NCI-H524 treated with DMSO at 0.1 percent for 48 hours (cell line): ENCODE data around the gene ARL4D.
"Not testable (repeated sequence)": the region's sequence is repeated elsewhere in the genome, so short reads cannot be mapped to it uniquely, and the experiment has no call there.

Source experiments
- DNase-seq: peaks from one replicate; lab custom pipeline; 2025; lab: John Stamatoyannopoulos, UW

ARL4D gene

DNA sequence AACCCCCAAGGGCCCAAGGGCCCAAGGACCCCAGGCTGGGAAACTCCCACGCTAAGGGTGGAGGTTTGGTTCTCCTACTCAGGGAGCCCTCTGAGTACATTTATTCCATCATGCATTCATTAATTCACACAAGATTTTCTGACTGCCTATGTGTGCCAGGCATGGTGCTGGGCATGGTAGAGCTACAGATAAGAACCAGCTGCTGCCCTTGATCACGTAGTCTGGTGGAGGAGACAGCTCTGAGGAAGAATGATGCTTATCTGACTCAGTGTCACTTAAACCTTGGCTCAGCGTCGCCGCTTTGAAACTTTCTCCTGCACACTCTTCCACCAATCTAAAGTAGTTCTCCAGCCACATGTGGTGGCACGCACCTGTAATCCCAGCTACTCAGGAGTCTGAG, 3.6 kb upstream of the ARL4D start:
- DNase-seq = no peak

DNA sequence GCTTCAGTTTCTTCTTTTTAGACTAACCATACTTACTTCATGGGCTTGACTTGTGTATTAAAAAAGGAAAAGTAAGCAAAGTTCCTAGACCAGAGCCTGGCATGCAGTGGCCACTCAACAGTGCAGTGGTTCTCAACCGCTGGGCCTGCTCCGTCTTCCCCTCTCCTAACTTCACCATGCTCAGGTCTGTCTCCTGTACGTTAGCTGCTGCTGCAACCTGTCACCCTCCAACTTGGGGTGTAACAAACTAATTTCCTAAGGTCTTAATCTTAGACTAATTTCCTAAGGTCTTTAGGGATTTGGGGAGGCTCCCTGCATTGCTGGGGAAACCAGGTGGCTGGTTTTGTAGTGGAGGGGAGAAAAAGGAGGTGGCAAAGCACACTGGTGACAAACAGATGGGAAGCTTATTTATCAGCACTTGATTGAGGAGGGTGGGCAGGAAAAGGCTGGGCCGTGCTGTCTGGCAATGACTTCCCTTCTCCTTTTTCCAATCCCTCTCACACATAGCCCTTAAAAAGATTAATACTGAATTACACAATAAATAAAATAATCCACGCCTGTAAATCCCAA, 2.2 kb upstream of the ARL4D start:
- peak; percentile 97 for DNase-seq

DNA sequence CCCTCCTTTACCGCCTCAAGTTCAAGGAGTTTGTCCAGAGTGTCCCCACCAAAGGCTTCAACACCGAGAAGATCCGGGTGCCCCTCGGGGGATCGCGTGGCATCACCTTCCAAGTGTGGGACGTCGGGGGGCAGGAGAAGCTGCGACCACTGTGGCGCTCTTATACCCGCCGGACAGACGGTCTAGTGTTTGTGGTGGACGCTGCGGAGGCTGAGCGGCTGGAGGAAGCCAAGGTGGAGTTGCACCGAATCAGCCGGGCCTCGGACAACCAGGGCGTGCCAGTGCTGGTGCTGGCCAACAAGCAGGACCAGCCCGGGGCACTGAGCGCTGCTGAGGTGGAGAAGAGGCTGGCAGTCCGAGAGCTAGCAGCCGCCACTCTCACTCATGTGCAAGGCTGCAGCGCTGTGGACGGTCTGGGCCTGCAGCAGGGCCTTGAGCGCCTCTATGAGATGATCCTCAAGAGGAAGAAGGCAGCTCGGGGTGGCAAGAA, 1.1 kb downstream of the ARL4D start:
- no peak for DNase-seq

DNA sequence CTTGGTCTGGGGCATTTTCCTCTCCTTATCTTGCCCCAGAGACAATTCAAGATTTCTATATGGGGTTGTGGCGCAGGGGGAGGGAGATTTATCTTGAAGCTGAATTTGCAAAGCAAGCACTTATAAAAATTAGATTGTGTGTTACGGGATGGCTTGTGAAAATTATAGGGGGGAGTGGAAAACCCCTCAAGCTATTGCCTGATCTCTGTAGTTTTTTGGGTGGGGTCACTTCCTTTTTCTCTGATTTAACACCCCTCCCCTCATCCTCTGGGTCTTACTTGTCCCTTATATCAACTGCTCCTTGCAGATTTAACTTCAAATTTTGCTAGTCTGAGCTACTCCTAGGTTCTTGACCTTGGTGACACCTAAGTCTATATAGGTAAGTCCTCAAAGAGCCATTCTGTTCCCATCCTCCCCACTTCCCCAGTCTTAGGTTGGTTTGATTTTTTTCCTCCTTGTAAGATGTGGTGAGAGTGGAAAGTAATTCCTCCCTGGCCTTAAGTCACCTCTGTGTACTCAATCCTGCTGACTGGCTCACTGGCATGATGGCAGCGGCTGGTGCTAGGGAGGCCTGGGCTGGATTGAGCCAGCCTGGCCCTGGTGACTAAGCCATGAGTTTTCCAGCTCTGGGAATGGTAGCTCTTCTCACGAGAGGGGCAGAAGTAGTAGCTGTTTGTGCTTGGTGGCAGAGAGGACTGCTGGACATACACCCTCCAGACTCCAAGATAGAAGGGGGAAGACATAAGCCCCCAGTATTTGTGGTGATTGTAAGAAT, 2.3 kb downstream of the ARL4D start:
- DNase-seq = no peak

DNA sequence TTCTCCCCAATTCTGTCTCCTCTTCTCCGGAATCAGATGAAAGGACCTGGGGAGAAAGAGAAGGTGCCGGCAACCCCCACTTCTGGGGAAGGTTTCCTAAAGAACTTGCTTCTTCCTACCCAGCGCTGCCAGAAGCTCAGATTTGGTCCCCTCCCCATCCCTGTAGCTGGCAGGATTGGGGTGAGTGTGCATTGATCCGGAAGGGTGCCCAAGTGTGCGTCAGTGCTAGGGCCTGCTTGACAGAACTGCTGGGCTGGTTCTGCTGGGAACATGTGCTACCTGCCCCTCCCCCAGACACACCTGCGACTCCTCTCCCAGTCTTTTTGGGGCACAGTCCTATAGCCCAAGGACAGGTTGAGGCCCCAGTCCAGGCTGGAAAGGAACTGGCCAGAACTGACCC, 3.3 kb downstream of the ARL4D start:
- DNase-seq = no peak

DNA sequence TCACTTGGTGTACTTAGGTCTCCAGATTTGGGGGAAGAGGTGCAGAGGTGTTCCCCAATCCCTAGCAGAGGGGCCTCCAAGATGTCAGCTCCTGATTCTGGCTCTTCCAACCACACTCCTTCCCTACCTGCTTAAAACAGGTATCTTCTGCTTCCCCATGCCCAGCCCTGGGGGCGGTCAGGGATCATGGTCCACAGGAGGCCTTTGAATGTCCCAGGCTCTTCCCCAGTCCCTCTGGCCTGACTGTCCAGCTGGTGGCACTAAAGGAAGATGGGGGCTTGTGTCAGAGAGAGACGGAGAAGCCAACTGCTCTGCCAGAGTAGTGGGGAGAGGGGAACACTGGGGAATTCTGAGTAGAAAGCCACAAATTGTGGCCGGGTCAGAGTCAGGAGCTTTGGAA, 3.8 kb downstream of the ARL4D start:
- DNase-seq = no peak

DNA sequence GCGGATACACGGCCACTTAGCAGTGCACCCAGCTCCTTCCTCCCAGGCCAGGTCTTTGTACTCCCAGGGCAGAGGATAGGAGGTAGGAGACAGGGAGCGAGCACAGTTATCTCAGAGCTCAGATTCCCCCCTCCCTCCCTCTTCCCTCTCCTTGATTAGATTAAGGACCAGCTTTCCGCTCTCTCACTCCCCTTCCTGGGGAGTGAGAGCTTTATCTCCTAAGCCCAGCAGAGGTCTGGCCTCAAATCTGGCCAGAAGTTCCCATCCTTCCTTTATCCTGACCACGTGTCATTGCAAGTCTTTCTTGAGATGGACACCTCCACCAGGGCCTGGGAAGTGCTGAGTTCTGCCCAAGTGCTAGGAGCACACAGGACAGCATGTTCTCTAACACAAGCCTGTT, 5.1 kb downstream of the ARL4D start:
- DNase-seq = peak; percentile 40

DNA sequence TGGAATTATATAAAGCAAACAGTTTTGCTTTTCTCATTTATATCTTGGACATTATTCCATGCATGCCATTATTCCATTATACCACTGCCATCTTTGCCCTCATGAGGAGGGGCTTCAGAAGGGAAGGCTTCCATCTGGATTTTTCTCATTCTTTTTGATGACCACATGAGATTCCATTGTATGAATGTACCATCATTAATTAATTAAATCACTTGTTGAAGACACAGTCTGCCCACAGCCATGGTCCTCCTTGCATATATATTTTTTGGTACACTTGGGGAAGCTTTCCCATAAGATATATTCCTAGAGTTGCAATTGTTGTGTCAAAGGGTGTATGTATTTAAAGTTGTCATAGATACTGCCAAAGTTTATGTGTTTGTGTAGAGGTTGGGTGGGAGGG, 7.1 kb downstream of the ARL4D start:
- DNase-seq = no peak

DNA sequence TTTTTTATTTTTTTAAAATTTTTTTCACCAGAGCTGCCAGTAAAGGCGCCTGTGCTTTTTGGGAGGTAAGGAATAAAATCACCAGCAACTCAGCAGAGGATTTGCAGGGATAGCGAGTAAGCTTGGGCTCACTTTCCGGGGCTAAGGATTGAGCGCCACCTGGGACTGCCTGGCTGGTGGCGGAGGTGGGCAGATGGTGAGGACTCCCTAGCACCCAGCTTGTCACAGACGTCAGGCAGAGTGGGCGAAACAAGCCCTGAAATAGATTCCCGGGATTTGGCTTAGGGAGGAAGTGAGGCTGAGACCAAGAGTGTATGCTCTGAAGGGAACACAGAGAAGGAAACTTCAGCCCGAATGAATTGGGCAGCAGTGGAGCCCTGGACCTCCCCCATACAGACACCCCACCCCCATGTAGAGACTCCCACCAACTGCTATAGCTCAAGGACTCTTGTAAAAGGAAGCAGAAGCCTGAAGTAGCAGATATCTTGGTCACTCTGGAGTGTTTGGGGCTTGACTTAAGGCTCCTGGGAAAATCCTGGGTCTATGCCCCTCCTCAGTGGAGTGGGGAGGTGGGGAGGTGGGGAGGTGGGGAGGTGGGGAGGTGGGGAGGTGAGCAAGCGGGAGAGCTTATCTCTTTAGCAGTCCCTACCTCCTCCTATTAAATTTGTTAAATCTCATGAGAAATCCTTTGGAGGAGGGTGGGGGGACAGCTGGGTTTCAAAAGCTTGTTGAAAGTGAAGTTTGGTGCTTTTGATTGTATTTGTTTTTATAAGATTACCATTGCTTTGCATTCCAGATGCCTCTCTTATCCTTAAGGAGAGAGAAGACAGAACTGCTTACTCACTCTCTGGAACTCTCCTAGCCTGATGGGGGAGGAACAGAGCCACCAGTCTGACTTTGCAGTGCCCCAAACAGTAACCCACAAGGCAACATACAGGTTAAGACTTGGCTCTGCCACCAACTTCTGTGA, 8.2 kb downstream of the ARL4D start:
- peak; percentile 95 for DNase-seq

DNA sequence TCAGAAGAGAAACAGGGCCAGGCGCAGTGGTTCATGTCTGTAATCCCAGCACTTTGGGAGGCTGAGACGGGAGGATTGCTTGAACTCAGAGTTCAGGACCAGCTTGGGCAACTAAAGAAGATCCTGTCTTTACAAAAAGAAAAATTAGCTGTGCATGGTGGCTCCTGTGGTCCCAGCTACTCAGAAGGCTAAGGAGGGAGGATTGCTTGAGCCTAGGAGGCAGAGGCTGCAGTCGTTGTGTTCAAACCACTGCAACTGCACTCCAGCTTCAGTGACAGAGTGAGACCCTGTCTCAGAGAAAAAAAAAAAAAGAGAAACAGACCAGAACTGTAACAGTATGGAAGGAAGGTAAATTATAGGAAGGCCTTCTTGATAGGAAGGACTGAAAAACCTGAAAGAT, 10.3 kb downstream of the ARL4D start:
- no peak for DNase-seq

DNA sequence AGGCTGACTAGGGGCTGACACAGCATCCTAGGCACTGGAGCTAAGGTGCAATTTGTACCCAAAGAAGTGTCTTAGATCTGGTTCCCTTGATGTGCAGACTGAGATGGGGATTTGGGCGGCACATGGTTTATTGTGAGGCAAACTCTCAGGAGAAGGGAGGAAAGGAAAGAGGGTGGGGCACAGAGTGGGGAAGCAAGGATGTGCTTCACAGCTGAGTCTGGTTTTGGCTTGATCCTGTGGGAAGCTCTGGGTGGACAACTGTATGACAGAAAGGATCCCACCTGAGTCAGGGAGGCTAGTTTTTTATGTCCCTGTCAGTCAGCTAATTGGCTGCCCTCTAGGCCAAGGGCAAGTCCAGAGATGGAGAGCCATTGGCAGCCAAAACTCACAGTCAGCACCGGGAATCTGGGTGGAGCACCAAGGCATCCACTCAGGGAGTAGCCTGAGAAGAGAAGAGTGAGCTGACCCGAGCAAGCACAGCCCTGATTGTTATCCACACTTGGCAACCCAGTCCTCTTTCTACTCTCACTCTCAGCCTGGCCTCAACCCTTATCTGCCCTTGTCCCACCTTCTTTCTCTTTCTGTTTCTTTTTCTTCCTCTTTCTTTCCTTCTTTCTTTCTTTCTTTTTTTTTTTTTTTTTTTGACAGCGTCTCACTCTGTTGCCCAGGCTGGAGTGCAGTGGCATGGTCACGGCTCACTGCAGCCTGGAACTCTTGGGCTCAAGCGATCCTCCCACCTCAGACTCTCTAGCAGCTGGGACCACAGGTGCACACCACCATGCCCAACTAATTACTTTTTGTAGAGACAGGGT, 12.0 kb downstream of the ARL4D start:
- DNase-seq = no peak

DNA sequence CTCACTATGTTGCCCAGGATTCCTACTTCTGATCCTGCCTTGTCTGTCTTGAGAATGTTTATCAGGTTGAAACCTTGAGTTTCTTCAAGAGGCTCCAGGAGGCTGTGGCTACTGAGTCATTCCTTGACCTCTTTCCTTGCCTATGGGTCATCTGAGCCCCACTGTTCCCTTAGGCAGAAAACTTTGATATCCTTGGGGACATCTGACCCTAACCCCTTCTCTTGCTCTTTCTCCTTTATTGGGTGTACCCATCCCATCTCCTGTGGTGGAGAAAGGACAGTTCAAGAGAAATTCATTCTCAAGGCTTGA, 12.5 kb downstream of the ARL4D start:
- DNase-seq = no peak

DNA sequence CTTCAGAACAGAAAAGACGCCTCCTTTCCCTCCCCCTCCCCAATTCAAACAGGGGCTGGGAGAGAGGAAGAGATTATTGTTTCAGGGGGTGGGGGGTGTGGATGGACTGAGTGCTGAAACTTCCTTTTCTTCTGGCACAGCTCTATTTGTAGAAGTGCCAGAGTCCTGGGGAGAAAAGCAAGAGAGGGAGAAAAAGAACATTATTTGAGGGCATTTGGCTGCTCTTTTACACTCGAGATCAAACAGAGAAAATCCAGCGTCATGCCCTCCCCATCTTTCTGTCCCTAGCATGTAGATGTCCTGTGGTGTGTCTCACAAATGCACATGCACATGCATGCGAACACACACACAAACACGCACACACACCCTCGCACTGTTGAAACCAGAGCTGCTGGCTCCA, 13.0 kb downstream of the ARL4D start:
- DNase-seq = no peak

DNA sequence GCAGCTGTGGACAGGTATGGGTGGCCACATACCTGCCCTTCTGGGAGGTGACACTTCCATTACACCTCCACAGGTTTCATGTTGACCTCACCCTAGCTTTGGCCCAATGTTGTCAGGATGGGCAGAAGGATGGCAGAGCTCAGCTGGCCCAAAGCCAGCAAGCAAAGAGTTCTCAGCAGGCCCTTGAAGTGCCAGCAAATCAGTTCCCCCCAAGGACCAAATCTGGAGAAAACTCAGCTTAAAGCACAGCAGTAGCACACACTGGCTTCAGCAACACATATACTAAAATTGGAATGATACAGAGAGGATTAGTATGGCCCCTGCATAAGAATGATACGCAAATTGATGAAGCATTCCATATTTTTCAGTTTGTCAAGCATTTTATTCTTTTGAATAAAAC, 13.4 kb downstream of the ARL4D start:
- DNase-seq = peak; percentile 12

DNA sequence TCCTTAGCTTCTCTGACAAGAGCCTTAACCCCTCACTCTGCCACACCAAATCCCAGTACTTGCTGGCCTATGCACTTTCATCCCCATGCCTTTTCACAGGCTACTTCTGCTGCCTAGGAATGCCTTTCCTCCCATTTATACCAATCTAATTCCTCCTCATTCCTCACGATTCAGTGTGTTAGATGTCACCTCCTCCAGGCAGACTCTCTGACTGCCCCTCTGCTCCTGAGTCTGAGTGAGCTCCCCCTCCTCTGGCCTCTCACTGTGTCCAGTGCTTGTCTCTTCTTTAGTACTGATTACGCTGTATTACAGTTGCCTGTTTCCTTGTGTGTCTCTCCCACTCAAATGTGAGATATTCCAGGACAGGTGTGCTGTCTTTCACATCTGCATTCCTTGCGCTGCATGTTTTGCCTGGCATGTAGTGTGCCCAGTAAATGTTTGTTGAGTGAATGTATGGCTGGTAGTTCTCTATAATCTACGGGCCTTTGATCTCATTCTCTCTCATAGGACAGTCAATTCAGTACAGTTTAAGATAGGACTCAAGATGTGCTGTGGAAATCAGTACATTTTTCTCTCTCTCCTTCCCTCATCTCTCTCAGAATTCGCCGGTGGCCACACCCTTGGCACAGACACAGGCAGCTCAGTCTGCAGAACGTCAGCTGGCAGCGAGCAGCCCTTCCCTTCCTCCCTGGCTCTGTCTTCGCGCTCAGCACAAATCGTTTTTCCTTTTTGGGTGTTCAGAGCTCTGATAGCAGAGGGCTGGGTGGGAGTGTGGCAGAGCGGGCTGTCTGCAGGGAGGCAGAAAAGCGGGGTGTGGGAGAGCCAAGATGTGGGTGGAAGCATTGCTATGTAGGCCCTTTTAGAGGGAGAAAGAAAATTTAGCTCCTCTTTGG, 18.5 kb downstream of the ARL4D start:
- no peak for DNase-seq

DNA sequence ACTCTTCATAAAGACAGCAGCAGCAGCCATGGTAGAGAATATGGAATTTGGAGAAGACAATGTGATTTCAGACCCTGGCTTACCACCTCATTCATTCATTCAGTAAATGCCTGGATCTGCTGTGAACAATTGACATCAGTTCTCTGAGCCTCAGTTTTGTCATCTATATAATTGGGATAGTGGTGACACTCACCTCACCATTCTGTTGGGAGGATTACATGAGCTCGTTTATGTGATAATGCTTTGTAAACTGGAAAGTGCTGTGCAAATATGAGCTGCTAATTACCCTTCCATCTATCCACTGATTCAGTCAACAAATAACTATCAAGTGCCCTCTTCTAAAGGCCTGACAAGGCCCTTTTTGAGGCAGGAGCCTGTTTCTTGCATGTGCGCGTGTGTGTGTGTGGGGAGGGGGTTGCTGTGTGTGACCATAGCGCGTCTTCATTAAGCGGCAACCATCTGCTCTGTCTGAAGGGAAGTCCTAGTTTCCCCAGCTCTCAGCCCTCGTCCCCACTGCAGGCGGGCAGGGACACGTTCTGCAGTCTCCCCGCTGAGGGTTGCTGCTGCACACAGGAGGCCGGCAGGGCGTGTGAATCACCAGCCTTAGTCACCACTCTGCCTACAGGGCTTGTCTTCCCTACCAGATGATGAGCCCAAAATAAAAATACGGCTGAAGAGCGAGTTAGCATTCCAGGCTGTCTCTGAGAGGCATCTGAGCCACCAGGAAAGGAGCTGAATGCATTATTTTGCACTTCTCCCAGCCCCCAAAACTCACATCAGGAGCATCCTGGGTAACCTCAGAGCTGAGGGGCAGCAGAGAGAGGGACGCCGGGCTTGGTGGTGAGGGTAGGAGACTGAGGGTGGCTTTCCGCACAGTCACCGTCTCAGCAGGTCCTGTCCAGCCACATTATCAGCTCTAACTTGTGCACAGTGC, 19.9 kb downstream of the ARL4D start:
- peak; percentile 82 for DNase-seq

DNA sequence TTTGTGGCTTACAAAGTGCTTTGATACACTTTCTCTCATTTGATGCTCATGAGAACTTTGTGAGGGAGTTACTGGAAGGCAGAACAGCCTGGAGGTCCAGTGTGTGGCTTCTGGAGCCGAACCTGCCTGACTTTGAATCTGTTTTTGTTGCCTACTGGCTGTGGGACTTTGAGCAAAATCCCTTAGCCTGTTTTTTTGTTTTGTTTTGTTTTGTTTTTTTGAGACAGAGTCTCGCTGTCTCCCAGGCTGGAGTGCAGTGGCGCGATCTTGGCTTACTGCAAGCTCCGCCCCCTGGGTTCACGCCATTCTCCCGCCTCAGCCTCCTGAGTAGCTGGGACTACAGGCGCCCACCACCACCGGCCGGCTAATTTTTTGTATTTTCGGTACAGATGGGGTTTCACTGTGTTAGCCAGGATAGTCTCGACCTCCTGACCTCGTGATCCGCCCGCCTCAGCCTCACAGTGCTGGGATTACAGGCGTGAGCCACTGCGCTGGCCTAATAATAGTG, 20.6 kb downstream of the ARL4D start:
- not testable (repeated sequence) for DNase-seq

DNA sequence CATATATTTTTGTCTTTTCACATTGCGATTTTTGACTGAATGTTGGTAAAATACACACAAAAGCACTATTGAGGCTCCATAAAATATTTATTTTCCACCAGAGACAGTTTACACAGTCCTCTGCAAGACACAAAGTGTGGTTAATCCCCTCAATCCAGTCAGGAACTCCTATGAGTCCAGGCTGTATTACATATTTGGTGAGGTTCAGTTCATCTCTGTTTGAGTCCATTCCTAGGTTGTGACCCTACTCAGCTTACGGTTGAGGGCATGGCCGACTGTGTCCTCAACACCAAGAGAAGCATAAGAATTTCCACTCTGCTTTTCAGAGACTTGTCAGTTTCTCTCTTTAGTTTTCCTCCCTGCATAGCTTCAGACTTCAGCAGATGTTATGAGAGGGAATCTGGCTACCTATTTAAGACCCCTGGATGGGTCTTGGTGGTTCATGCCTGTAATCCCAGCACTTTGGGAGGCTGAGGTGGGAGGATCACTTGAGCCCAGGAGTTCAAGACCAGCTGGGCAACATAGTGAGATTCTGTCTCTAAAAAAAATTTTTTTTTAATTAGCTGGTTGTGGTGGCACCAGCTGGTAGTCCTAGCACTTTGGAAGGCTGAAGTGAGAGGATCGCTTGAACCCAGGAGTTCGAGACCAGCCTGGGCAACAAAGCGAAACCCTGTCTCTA, 25.1 kb downstream of the ARL4D start:
- no peak for DNase-seq
